Measurements from ENCODE around the gene PATL1.

PATL1 gene

DNA sequence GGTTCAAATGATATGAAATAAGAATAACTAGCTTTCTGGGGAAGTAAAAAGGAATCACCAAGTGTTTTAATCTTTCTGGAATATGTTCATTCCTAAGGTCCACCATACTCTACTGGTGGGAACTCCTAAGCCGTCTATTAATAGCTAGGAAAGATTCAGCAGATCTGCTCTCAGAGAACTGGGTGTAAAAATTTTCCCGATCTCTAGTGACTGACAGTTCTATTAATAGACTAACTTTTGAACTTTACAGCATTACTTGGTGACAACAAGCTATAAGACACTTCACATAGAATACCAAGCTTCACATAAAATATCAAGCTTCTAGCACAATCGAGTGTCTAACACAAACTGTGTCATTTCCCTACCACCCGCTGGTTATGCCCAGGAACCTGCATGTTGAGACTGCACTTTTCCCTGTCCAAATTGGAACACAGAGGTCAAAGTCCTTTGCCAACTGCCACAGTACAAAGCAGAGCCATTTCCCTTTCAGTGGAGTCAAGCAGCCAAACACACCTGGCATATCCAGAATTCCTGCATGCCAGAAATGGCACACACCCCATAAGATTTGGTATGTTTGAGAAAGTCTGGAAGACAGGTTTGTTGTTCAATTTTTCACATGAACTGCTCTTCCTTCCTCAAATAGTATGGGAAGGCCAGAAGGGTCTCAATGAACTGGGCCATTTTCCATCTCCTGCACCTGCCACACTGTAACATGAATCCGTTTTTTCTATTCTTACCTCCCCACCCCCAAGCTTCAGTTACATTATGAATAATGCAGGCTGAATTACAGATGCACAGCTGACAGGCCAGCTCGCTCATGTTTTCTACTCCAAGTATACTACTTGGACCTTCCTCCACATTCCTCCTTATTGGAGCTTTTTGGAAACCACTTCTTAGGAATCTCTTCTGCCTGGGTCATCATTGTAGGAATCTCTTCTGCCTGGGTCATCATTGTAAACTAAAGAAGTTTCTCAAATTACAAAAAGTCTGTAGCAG lies 57.0 kb downstream of the PATL1 start:
- DNase-seq: no peak

DNA sequence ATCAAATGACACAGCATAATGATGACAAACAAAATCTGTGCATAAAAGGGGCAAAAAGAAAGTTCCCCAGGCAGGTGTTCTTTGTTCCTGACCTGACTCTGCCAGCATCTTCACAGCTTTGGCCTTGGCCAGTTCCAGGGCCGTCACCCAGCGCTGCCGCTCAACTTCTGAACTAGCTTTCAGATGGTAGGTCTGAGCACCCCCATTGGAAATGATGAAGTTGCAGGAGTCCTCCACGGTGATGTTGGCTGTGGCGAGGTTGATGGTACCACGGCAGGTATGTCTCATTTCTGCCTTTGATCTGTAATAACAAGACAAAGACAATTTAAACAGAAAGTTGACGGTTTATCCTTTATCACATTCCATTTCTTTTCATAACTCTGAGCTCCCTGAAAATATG lies 58.5 kb downstream of the PATL1 start:
- no peak for DNase-seq

DNA sequence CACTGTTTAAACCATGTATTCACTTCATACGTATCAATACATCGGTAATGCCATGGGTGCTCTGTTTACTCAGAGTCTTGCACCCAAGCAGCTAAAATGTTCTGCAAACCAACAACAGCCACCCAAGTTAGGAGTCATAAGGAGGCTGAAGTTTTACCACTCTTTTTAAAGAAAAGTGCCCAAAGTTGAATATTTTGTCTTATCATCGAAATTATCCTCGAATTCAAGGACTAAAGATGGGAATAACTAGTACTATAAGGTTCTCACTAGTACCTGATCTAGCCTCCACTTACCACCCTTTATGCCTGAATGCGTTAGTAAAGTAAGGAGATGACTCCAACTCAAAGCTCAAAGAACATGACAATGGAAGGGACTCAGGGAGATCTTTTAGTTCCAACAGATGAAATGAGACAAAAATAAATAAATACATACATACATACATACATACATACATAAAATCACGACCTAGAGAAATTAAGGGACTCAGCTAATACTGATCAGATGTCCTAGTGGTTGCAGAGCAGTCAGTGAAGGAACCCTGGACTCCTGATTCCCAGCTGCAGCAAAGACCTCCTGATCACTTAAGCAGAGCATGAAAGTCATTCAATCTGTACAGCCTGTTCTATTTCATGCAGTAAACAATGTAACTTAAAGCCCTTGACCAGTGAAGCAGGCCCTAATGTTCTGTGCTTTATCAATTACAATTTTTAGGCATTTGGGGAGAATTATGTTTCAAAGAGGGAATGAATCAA lies 61.0 kb downstream of the PATL1 start:
- DNase-seq: no peak

DNA sequence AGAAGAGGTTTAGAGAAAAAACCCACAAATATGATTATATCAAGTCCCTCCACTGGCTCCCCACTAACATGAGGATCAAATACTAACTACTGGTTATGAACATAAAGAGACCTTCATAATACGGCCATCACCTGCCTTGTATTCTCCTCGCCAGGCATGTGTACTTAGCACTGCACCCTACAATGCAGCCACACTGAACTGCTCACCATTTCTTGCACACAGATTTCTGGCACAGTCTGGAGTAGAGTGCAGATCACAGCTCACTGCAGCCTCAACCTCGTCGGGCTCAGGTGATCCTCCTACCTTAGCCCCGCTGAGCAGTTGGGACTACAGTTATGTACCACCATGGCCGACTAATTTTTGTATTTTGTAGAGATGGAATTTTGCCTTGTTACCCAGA lies 66.4 kb downstream of the PATL1 start:
- no peak for DNase-seq

- no peak for DNase-seq
These were observed 67.0 kb downstream of the PATL1 start for GRCh38 chr11:59601788-59602187.

GRCh38 chr11:59600636-59601035 lies 68.2 kb downstream of the PATL1 start:
- no peak for DNase-seq

GRCh38 chr11:59600234-59600633 lies 68.6 kb downstream of the PATL1 start:
- DNase-seq: no peak

- no peak for DNase-seq
These were observed 69.9 kb downstream of the PATL1 start for GRCh38 chr11:59598961-59599360.

Data from NCI-H1417 treated with DMSO at 0.1 percent for 48 hours (cell line).